Body of pancreas (tissue), 4 donors: Measurements from ENCODE around the gene FTSJ1. TPM values are rescaled to one million over a fixed set of nuclear protein-coding genes. Genes with fewer than 3 reads are reported as not detected.
"Not testable (repeated sequence)": the region's sequence is repeated elsewhere in the genome, so short reads cannot be mapped to it uniquely, and the experiment has no call there.

ENCODE experiments used
- ATAC-seq: fragments of 150-250 bp; one replicate; pipeline ENCODE4 v1.9.1; 2016
- DNase-seq, 4 donors: peaks; one replicate each; pipeline ENCODE4 v3.0.0-alpha.2; 2019
- H3K27ac ChIP-seq, 4 donors: fragments of 200-600 bp; sonication (generic); 1 replicate in 3 of 4; 2 replicates in 1 of 4; pipeline versions ENCODE4 v1.5.1 to v1.6.1; 2016 to 2019; ENCODE audit warnings: mild to moderate bottlenecking in 1 of 4, mixed read lengths in 1 of 4, moderate library complexity in 1 of 4
- H3K27me3 ChIP-seq, 2 donors: fragments of 200-600 bp; sonication (generic); one replicate each; pipeline ENCODE4 v1.6.0; 2016; ENCODE audit warnings: mild to moderate bottlenecking in 1 of 2
- H3K36me3 ChIP-seq, 2 donors: fragments of 200-600 bp; sonication (generic); replicated peaks in 1 of 2; 2 replicates each; pipeline ENCODE4 v1.5.1; 2016; ENCODE audit warnings: low read depth in 2 of 2; ENCODE audit not compliant: insufficient read depth in 1 of 2
- H3K4me1 ChIP-seq: fragments of 200-600 bp; sonication (generic); one replicate; pipeline ENCODE4 v1.6.0; 2016
- H3K4me3 ChIP-seq, 2 donors: fragments of 200-600 bp; sonication (generic); 1 replicate in 1 of 2; 2 replicates in 1 of 2; pipeline ENCODE4 v1.5.1; 2016 to 2019
- H3K9me3 ChIP-seq, 3 donors: fragments of 200-600 bp; sonication (generic); 1 replicate in 2 of 3; 2 replicates in 1 of 3; pipeline ENCODE4 v1.5.1; 2016
- CTCF ChIP-seq, 7 experiments: fragments of 450-650 bp in 4 of 7; fragments of 200-600 bp in 3 of 7; sonication (generic) in 3 of 7; IDR thresholded peaks; one replicate each; pipeline ENCODE4 v1.5.1; 2016 to 2019; ENCODE audit warnings: antibody characterized with exemption in 7 of 7
- POLR2A ChIP-seq, 3 donors: fragments of 450-650 bp; IDR thresholded peaks; one replicate each; pipeline ENCODE4 v1.6.1; 2016; ENCODE audit warnings: antibody characterized with exemption in 3 of 3, mild to moderate bottlenecking in 2 of 3
- WGBS, 2 donors: methylation state at CpG; one replicate each; pipeline ENCODE4 v1.1.5; 2017; 5-methylcytosine and 5-hydroxymethylcytosine counted together
- intact Hi-C: fragments of 100-400 bp; cut with DNase I; formaldehyde crosslinking; loops from one replicate; pipeline ENCODE4 v1.15.1; 2023
- total RNA-seq, 2 donors: library from RNA; depleted of rRNA; stranded (reverse); fragments of >200 nt; gene quantifications; one replicate each; pipeline ENCODE4 v1.1.0, GENCODE V29; 2016

Gene FTSJ1
- total RNA-seq: 10 to 100 TPM; 37.1 to 56.4 TPM

GRCh38 chrX:48475774-48476577 is at the start of gene FTSJ1:
TSS of gene FTSJ1 (plus strand) at chrX:48476199. CDS start at chrX:48478048, 1,849 bp downstream.
- TF ChIP-seq POLR2A (IDR thresholded peaks at IDR 0.05) (peak; percentile 21 to 75 (median 67)), CTCF (IDR thresholded peaks at IDR 0.05) (no peak)
- DNase-seq: peak; percentile 89 to 94 (median 92)
- peak within 1 kb of the TSS; percentile 21 to 45 for H3K4me3 ChIP-seq
- intact Hi-C loops: no loop called here
- H3K27me3 ChIP-seq: no peaks in the 10 kb centered on the region
- H3K27ac ChIP-seq: peak within 1 kb of the TSS; percentile 35 to 84 (median 71)
- peak; percentile 87 for ATAC-seq
- no peaks in the 10 kb centered on the region for H3K9me3 ChIP-seq
- H3K4me1 ChIP-seq: peaks cover 29% of the 10 kb centered on the region
- WGBS, 2 donors: 0% methylated on average over 72 of the region's 75 CpGs; no CpG with 5 or more reads in 1 of the 2 donors
- H3K36me3 ChIP-seq: no peaks in the 10 kb centered on the region

- H3K4me1 ChIP-seq, DNase-seq, H3K27me3 ChIP-seq, H3K9me3 ChIP-seq, H3K27ac ChIP-seq, intact Hi-C loops, H3K4me3 ChIP-seq, H3K36me3 ChIP-seq, ATAC-seq: not testable (repeated sequence)
- WGBS, 2 donors: no CpG with 5 or more reads among the region's 12 CpGs
Measured at GRCh38 chrX:48427027-48427716, 48.8 kb upstream of the FTSJ1 start.

GRCh38 chrX:48429606-48430005 is 46.4 kb upstream of the FTSJ1 start:
- H3K27me3 ChIP-seq, H3K36me3 ChIP-seq, intact Hi-C loops, H3K4me1 ChIP-seq, H3K9me3 ChIP-seq, DNase-seq, H3K4me3 ChIP-seq, ATAC-seq, H3K27ac ChIP-seq: not testable (repeated sequence)
- WGBS, 2 donors: 75% methylated on average over 5 of the region's 5 CpGs; no CpG with 5 or more reads in 1 of the 2 donors

GRCh38 chrX:48430166-48430565 is 45.8 kb upstream of the FTSJ1 start:
- ATAC-seq, H3K36me3 ChIP-seq, DNase-seq, H3K27ac ChIP-seq, H3K4me1 ChIP-seq, intact Hi-C loops, H3K9me3 ChIP-seq, H3K27me3 ChIP-seq, H3K4me3 ChIP-seq: not testable (repeated sequence)
- WGBS, 2 donors: 40 to 58% methylated on average over 3 to 4 of the region's 4 CpGs

- DNase-seq, H3K27ac ChIP-seq, H3K4me3 ChIP-seq, H3K4me1 ChIP-seq, H3K9me3 ChIP-seq, H3K27me3 ChIP-seq, H3K36me3 ChIP-seq, intact Hi-C loops, ATAC-seq: not testable (repeated sequence)
- 78% methylated on average over 12 of the region's 13 CpGs; no CpG with 5 or more reads in 1 of the 2 donors for WGBS, 2 donors
Measured at GRCh38 chrX:48433713-48434112, 42.3 kb upstream of the FTSJ1 start.

GRCh38 chrX:48447201-48447600 is 28.8 kb upstream of the FTSJ1 start:
- H3K36me3 ChIP-seq, H3K4me1 ChIP-seq, H3K27me3 ChIP-seq, H3K27ac ChIP-seq, intact Hi-C loops, H3K9me3 ChIP-seq, ATAC-seq, H3K4me3 ChIP-seq, DNase-seq: not testable (repeated sequence)
- 88 to 94% methylated on average over 5 to 6 of the region's 6 CpGs for WGBS, 2 donors

GRCh38 chrX:48450076-48450475 is 25.9 kb upstream of the FTSJ1 start:
- DNase-seq (no peak), ATAC-seq (no peak)
- no peaks in the 10 kb centered on the region for H3K27me3 ChIP-seq
- no peaks in the 10 kb centered on the region for H3K9me3 ChIP-seq
- no peak overlapping the region for H3K27ac ChIP-seq
- no peaks in the 10 kb centered on the region for H3K4me1 ChIP-seq
- intact Hi-C loops: no loop called here
- H3K36me3 ChIP-seq: no peaks in the 10 kb centered on the region
- no peak for TF ChIP-seq POLR2A (IDR thresholded peaks at IDR 0.05)
- TF ChIP-seq CTCF (IDR thresholded peaks at IDR 0.05): no peak
- no peak overlapping the region for H3K4me3 ChIP-seq
